Activated gamma-delta T cell treated with Interleukin-2 at 50 U/mL for 16 hours (primary cell): ENCODE data around the gene FNDC7.
"Not testable (repeated sequence)": the region's sequence is repeated elsewhere in the genome, so short reads cannot be mapped to it uniquely, and the experiment has no call there.

Experiments
- DNase-seq: peaks from one replicate; pipeline ENCODE4 v3.0.0-alpha.2; 2020

Gene FNDC7

GRCh38 chr1:108712606-108713150, at the start of gene FNDC7:
FNDC7 (plus strand) TSS chr1:108712908; CDS start chr1:108712934, 26 bp downstream.
- no peak for DNase-seq

GRCh38 chr1:108663074-108663473, 49.6 kb upstream of the FNDC7 start:
- DNase-seq, result no peak

- no peak for DNase-seq
These were observed 48.2 kb upstream of the FNDC7 start for GRCh38 chr1:108664481-108664880.

- DNase-seq, result no peak
These were observed 47.6 kb upstream of the FNDC7 start for GRCh38 chr1:108665067-108665466.

- no peak for DNase-seq
These were observed 46.9 kb upstream of the FNDC7 start for GRCh38 chr1:108665771-108666170.

- not testable (repeated sequence) for DNase-seq
These were observed 45.3 kb upstream of the FNDC7 start for GRCh38 chr1:108667422-108667821.

GRCh38 chr1:108668777-108669176, 43.9 kb upstream of the FNDC7 start:
- DNase-seq, result no peak

- DNase-seq, result no peak
These were observed 43.0 kb upstream of the FNDC7 start for GRCh38 chr1:108669679-108670078.

GRCh38 chr1:108670131-108670773, 42.5 kb upstream of the FNDC7 start:
- no peak for DNase-seq

- DNase-seq, result no peak
These were observed 41.6 kb upstream of the FNDC7 start for GRCh38 chr1:108671143-108671542.

GRCh38 chr1:108678706-108679105, 34.0 kb upstream of the FNDC7 start:
- no peak for DNase-seq

- DNase-seq, result no peak
These were observed 33.0 kb upstream of the FNDC7 start for GRCh38 chr1:108679586-108680213.

- not testable (repeated sequence) for DNase-seq
These were observed 31.0 kb upstream of the FNDC7 start for GRCh38 chr1:108681701-108682100.

- DNase-seq, result no peak
These were observed 27.2 kb upstream of the FNDC7 start for GRCh38 chr1:108685529-108685928.

GRCh38 chr1:108686614-108687313, 25.9 kb upstream of the FNDC7 start:
- DNase-seq, result no peak

- no peak for DNase-seq
These were observed 21.4 kb upstream of the FNDC7 start for GRCh38 chr1:108691128-108691941.

- peak; percentile 92 for DNase-seq
These were observed 20.6 kb upstream of the FNDC7 start, which contains the start of gene PRPF38B for GRCh38 chr1:108691942-108692723. PRPF38B (plus strand) TSS chr1:108692310; CDS start chr1:108692592, 282 bp downstream.

GRCh38 chr1:108692724-108693655, 19.7 kb upstream of the FNDC7 start:
- peak; percentile 76 for DNase-seq

- DNase-seq, result no peak
These were observed 17.2 kb upstream of the FNDC7 start for GRCh38 chr1:108695535-108695934.
